T47D (cell line): ENCODE data around the gene ATP13A2.
"Not testable (repeated sequence)": the region's sequence is repeated elsewhere in the genome, so short reads cannot be mapped to it uniquely, and the experiment has no call there.

Experiments used
- DNase-seq, 2 experiments: peaks; one replicate each; pipeline versions ENCODE4 v3.0.0 to v3.0.0-alpha.2; 2011 to 2012; ENCODE audit warnings: low read depth in 1 of 2, low spot score in 1 of 2
- JUND ChIP-seq: IDR thresholded peaks from 2 replicates; pipeline ENCODE4 v1.6.1; 2012; ENCODE audit warnings: low read depth
- in situ Hi-C: cut with HindIII; loops from 2 replicates; pipeline ENCODE4 v1.10.0; 2016; ENCODE audit warnings: low sequenced_read_pairs, low pct_unique_long_range_greater_than_20kb

The ATP13A2 gene

GRCh38 chr1:16956775-16957174 lies 55.0 kb downstream of the ATP13A2 start:
- DNase-seq = no peak
- TF ChIP-seq JUND = no peak
- in situ Hi-C loops = no loop called here

GRCh38 chr1:16955186-16955585 lies 56.5 kb downstream of the ATP13A2 start:
- no peak for DNase-seq
- in situ Hi-C loops = no loop called here
- TF ChIP-seq JUND = no peak

- in situ Hi-C loops = no loop called here
- TF ChIP-seq JUND = no peak
- no peak for DNase-seq
Observed at GRCh38 chr1:16954579-16954978, 57.1 kb downstream of the ATP13A2 start.

GRCh38 chr1:16952376-16952775 lies 59.4 kb downstream of the ATP13A2 start:
- DNase-seq, in situ Hi-C loops: not testable (repeated sequence)

GRCh38 chr1:16949026-16949425 lies 62.7 kb downstream of the ATP13A2 start:
- peak in 1 of 2 experiments; percentile 19 for DNase-seq
- in situ Hi-C loops = not testable (repeated sequence)

- in situ Hi-C loops = not testable (repeated sequence)
- DNase-seq = peak; percentile 40 to 64
Observed at GRCh38 chr1:16948282-16948891, 63.3 kb downstream of the ATP13A2 start.

- in situ Hi-C loops = no loop called here
- TF ChIP-seq JUND = no peak
- DNase-seq = no peak
Observed at GRCh38 chr1:16946646-16947045, 65.1 kb downstream of the ATP13A2 start.

- DNase-seq, in situ Hi-C loops: not testable (repeated sequence)
Observed at GRCh38 chr1:16946185-16946584, 65.5 kb downstream of the ATP13A2 start.

GRCh38 chr1:16945512-16945911 lies 66.2 kb downstream of the ATP13A2 start:
- DNase-seq, in situ Hi-C loops: not testable (repeated sequence)

GRCh38 chr1:16944038-16944437 lies 67.7 kb downstream of the ATP13A2 start:
- in situ Hi-C loops = no loop called here
- no peak for TF ChIP-seq JUND
- no peak for DNase-seq

- in situ Hi-C loops, DNase-seq: not testable (repeated sequence)
Observed at GRCh38 chr1:16939386-16940180, 72.1 kb downstream of the ATP13A2 start.

GRCh38 chr1:16938351-16939321 lies 73.1 kb downstream of the ATP13A2 start:
- in situ Hi-C loops = no loop called here
- DNase-seq = no peak
- no peak for TF ChIP-seq JUND

- DNase-seq, in situ Hi-C loops: not testable (repeated sequence)
Observed at GRCh38 chr1:16936580-16936979, 75.1 kb downstream of the ATP13A2 start.
